GM19043 (cell line): ENCODE data around the gene ANKRD66.
"Not testable (repeated sequence)": the region's sequence is repeated elsewhere in the genome, so short reads cannot be mapped to it uniquely, and the experiment has no call there.

ENCODE experiments used
- ATAC-seq: cut with Tn5 transposase; IDR thresholded peaks from one replicate; pipeline ENCODE4 v1.9.1; 2021; ENCODE audit warnings: low read depth; ENCODE audit not compliant: unreplicated experiment

The ANKRD66 gene

DNA sequence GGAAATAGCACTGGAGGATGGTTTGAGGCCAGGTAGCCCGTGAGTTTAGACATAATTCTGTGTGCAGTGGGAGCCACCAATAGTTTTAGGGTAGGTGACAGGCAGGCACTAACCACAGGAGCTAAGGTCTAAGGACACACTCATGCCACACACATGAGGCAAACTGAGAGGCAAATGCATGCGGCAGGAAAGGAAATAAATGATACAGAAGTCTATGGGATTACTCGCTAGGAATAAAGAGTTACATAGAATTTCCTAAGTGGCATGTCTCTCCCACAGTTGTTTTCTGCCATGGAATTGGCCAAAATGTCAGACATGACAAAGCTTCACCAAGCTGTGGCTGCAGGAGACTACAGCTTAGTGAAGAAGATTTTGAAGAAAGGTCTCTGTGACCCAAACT lies 4.9 kb downstream of the ANKRD66 start:
- no peak for ATAC-seq

DNA sequence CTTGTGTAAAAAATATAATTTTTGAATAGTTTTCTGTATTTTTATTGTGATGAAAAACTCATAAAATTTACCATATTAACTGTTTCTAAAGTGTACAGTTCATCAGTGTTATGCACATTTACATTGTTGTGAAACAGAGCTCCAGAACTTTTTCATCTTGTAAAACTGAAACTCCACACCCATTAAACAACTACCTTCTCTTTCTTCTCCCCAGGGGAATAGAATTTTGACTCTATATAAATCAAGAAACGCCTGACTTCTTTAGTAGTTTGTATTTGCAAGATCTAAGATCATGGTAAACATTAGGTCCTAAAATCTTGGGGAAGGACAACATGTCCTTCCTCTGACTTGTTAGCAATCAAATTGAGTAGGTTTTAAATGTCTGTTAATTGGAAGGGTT lies 9.1 kb downstream of the ANKRD66 start:
- no peak for ATAC-seq

DNA sequence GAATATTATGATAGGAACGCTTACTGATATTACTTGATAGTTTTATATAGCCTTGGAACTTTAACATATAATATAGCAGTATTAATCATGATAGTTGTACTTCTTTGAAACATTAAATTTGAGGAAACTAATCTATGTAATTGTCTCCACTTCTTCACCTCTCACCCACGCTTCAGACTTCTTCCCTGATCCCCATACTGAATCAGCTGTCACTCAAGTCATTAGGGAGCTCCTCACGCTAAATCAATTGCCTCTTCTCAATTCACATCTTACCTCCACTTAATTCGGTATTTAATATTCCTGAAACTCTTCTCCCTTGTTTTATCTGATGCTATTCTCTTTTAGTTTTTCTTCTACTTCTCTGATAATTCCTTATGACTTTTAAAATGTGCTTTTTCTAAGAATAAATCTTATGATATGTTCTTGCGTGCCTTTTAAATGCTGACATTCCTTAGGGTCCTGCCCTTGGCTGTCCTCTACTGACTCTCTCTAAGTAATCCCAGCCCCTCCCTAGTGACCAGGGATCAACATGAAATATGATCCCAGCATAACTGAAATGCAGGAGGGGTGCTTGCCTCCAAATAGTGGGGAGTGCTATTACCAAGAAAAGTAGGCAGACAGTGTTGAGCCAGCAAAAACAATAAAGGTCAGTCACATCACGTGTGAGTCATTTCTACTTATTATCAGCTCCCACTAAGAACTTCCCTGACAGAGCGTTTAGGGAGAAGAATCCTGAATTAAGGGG lies 9.9 kb downstream of the ANKRD66 start:
- no peak for ATAC-seq

DNA sequence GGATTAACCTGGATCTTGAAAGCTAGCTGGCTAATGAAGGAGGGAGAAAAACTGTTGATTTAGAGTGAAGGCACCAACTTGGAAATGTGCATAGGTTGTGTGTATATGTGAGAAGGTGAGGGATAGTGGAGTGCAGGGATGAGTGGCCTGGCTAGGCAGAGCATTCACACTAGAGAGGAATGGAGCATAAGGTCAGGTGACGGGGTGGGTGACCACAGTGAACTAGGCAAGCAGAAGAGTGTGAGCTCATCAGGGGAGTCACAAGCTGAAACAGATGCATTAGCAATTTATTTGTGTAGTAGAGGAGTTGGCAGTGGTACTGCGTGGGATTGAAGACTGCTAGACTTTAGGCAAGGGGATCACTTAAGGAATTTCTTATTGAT lies 10.5 kb downstream of the ANKRD66 start:
- no peak for ATAC-seq

- ATAC-seq = no peak
Observed at GRCh38 chr6:46758960-46759753, 12.4 kb downstream of the ANKRD66 start.

GRCh38 chr6:46760925-46761324 lies 14.2 kb downstream of the ANKRD66 start:
- no peak for ATAC-seq

DNA sequence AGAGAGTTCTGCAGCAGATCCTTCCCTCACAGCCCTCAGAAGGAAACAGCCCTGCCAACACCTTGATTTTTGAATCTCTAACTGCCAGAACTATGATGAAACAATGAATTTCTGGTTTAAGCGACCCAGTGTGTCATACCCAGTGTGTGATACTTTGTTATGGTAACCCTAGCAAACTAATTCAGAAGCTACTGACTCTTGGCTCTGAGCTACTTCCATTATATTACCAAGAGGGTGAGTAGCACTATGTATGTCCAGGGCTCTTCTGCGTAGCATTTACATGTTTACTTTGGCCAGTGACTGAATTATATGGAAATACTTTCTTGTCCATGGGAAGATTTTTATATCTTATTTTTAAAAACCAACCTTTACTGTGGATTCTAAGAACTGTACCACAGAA lies 16.7 kb downstream of the ANKRD66 start:
- ATAC-seq = no peak

DNA sequence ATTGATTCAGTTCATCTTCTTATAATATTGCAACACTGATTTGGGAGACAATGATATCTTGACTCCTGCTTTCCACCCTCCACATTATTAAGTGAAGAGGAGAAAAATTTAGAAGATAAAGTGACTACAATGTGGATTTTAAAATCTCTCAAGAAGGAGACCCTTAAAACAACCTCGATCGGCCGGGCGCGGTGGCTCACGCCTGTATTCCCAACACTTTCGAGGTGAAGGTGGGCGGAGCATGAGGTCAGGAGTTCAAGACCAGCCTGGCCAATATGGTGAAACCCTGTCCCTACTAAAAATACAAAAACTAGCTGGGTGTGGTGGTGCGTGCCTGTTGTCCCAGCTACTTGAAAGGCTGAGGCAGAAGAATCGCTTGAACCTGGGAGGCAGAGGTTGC lies 17.5 kb downstream of the ANKRD66 start:
- not testable (repeated sequence) for ATAC-seq

DNA sequence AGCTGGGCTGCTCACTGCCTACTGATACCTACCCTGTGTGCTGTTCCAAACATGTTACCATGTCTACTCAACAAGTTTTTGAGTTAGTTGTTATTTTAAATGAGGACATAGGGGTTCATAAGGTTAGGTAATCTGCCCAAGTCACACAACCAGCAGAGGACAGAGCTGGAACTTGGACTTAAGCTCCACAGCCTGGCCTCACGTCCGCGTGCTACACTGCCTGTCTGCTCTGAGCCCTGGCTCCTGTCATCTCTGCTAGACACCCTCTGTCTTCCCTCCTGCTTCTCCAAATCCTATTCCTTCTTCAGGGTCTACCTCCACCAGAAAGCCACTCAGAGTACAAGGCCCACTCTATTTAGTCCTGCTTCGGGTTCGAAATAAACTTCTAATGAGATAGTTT lies 18.2 kb downstream of the ANKRD66 start:
- no peak for ATAC-seq

DNA sequence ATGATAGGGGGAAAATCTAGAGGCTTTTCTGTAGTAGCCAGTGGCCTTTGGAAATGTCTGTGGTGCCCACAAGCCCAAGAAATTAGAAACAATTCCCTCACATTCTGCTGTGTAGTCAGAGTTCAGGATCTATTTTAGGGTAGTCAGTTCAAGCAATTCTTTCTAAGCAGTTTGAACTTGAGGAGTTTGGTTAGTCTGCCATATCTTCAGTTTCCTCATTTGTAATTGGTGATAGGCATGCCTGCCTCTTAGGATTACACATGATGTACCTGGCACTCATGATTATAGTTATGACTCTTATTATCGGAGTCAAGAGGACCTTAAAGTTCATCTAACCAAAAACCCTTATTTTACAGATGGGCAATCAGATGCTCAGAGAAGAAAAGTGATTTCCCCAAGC lies 25.3 kb downstream of the ANKRD66 start:
- no peak for ATAC-seq

DNA sequence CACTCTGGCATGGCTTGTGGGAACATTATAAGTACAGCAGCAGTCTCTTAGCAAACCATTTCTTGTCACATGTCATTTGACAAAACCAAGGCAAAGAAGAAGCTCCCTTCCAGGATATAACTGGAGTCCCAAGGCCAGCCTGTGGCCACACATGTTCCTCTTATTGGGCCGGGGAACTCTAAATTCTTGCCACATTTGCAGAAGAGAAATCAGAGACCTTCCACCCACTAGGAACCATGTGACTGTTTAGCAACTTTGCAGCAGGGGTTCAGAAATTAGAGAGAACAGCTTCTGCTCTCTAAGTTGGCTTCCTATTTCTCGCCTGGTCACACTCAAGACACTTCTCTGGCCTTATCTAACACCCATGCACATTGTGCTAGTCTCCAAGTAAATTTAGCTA lies 26.0 kb downstream of the ANKRD66 start:
- no peak for ATAC-seq

GRCh38 chr6:46773201-46773855 lies 26.6 kb downstream of the ANKRD66 start:
- no peak for ATAC-seq

- not testable (repeated sequence) for ATAC-seq
Observed at GRCh38 chr6:46774736-46775135, 28.0 kb downstream of the ANKRD66 start.

- ATAC-seq = no peak
Observed at GRCh38 chr6:46776070-46776712, 29.5 kb downstream of the ANKRD66 start.

- ATAC-seq = no peak
Observed at GRCh38 chr6:46777476-46778346, 31.0 kb downstream of the ANKRD66 start.

- no peak for ATAC-seq
Observed at GRCh38 chr6:46781478-46782378, 35.0 kb downstream of the ANKRD66 start.

DNA sequence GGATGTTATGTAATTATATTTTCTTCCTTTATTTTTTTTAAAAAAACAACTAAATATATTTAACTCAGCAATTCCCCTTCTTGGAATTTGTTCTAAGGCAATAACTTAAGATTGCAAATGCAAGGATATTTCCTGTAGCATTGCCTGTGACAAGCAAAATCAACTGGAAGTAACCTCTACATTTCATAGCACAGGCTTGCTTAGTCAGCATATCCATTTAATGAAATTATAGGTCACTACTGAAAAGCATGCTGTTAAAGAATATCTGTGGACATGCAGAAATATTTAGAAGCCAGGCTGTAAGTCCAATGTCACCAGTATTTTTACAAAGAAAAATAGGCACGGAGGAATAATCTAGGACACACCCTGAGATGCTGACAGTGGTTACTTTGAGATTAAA lies 37.8 kb downstream of the ANKRD66 start:
- ATAC-seq = no peak

GRCh38 chr6:46787871-46788540 lies 41.3 kb downstream of the ANKRD66 start:
- no peak for ATAC-seq

DNA sequence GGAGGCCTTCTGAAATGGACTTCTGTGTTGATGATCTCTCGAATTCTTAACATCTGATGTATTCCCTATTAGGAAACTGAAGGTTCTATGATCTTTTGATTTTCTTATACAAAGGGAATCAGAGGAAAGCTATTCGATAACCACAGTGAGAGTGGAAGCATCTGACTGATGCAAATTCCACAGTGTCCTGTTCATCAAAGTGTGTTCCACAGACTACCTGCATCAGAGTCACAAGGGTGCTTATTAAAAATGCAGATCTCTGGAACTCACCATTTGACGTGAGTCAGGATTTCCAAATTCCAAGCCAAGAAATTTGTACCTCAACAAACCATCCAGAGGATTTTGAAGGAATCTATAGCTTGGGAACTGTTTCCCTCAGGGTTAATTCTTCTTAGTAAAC lies 42.1 kb downstream of the ANKRD66 start:
- no peak for ATAC-seq
